Astrocyte (in vitro differentiated cells and primary cell): ENCODE data around the gene VAC14.

Experiments used
- CTCF ChIP-seq: IDR thresholded peaks from 2 replicates; pipeline ENCODE4 v1.5.1; 2011; ENCODE audit warnings: low read depth, mild to moderate bottlenecking, inconsistent platforms, low read length, moderate library complexity; ENCODE audit not compliant: insufficient read depth
- EZH2 ChIP-seq: IDR thresholded peaks from 2 replicates; pipeline ENCODE4 v1.6.1; 2012; ENCODE audit warnings: mild to moderate bottlenecking, low read length, inconsistent platforms; ENCODE audit not compliant: insufficient read depth

GRCh38 chr16:70670175-70670574 lies 130.8 kb downstream of the VAC14 start:
- TF ChIP-seq CTCF (no peak), EZH2 (no peak)
